K562 (cell line): ENCODE measurements around the gene RRBP1. TPM values are rescaled to one million over a fixed set of nuclear protein-coding genes. Genes with fewer than 3 reads are reported as not detected.

Experiments
- ATAC-seq: fragments of 200-7000 bp; cut with Tn5 transposase; 3 replicates; pipeline ENCODE4 v1.9.1; 2020; ENCODE audit warnings: moderate library complexity
- BruUV-seq: library from RNA; stranded (reverse); fragments of 400-500 nt; replicated peaks from 2 replicates; lab custom pipeline; 2021; lab: Mats Ljungman, UMichigan
- CTCF ChIA-PET: fragments of 300-600 bp; formaldehyde crosslinking; extraction: SDS; loops from one replicate; lab custom pipeline; 2021; ENCODE audit warnings: low intra/inter-chr PET ratio; lab: Yijun Ruan, JAX
- POLR2A ChIA-PET: fragments of 300-600, 350-650 bp; sonication (Branson Sonifier 250); formaldehyde crosslinking; extraction: SDS; loops from one replicate; lab custom pipeline; 2021; ENCODE audit warnings: antibody characterized with exemption, inconsistent platforms; lab: Yijun Ruan, JAX
- DNase-seq, 4 experiments: peaks; one replicate each; pipeline versions ENCODE4 v3.0.0 to v3.0.0-alpha.2; 2011 to 2018; ENCODE audit warnings: low spot score in 3 of 4, mixed read lengths in 3 of 4; ENCODE audit errors: extremely low read depth in 1 of 4
- FAIRE-seq: peaks from 2 replicates; lab custom pipeline; 2011; peaks lifted over from hg19 to GRCh38; lab: Jason Lieb, UNC
- H2AFZ ChIP-seq: 2 replicates; pipeline ENCODE4 v1.6.0; 2011; ENCODE audit warnings: low read depth, low read length, control low read depth, inconsistent platforms
- H3K27ac ChIP-seq: fragments of 200-600 bp; 3 replicates; pipeline ENCODE4 v1.8.0; 2011; ENCODE audit warnings: low read depth, mild to moderate bottlenecking, control low read depth, inconsistent platforms, low read length, moderate library complexity, mixed read lengths; ENCODE audit errors: extremely low read depth
- H3K27me3 ChIP-seq, 2 experiments: fragments of 300-600 bp in 1 of 2; 2 replicates in 1 of 2; 3 replicates in 1 of 2; pipeline versions ENCODE4 v1.6.0 to v1.8.0; 2011; ENCODE audit warnings: inconsistent platforms in 2 of 2, low read length in 2 of 2, mild to moderate bottlenecking in 1 of 2, mixed read lengths in 1 of 2, moderate library complexity in 1 of 2; ENCODE audit not compliant: control insufficient read depth in 2 of 2, insufficient read depth in 2 of 2
- H3K36me3 ChIP-seq: fragments of 300-600 bp; 3 replicates; pipeline ENCODE4 v1.8.0; 2011; ENCODE audit warnings: mild to moderate bottlenecking, low read length, inconsistent platforms; ENCODE audit not compliant: control insufficient read depth, insufficient read depth
- H3K4me1 ChIP-seq, 2 experiments: fragments of 200-600 bp in 1 of 2; replicated peaks in 1 of 2; 2 replicates in 1 of 2; 3 replicates in 1 of 2; pipeline versions ENCODE4 v1.5.1 to v1.8.0; 2011; ENCODE audit warnings: inconsistent platforms in 2 of 2, low read length in 2 of 2, mild to moderate bottlenecking in 1 of 2, mixed read lengths in 1 of 2, moderate library complexity in 1 of 2; ENCODE audit not compliant: control insufficient read depth in 2 of 2, insufficient read depth in 2 of 2
- H3K4me2 ChIP-seq: 2 replicates; pipeline ENCODE4 v1.6.1; 2011; ENCODE audit warnings: low read length, control low read depth, inconsistent platforms, mixed read lengths; ENCODE audit not compliant: insufficient read depth
- H3K4me3 ChIP-seq: fragments of 200-600 bp; sonication (generic), shearing (Covaris generic); 2 replicates; pipeline ENCODE4 v1.5.1; 2016; ENCODE audit warnings: control low read depth, inconsistent platforms
- H3K79me2 ChIP-seq: fragments of 200-600 bp; 3 replicates; pipeline ENCODE4 v1.8.0; 2011; ENCODE audit warnings: low read length, inconsistent platforms; ENCODE audit not compliant: control insufficient read depth, insufficient read depth
- H3K9ac ChIP-seq, 2 experiments: 2 replicates each; pipeline versions ENCODE4 v1.6.0 to v1.6.1; 2011; ENCODE audit warnings: low read depth in 2 of 2, low read length in 2 of 2, control low read depth in 1 of 2, inconsistent platforms in 1 of 2, mild to moderate bottlenecking in 1 of 2, mixed read lengths in 1 of 2; ENCODE audit not compliant: insufficient read depth in 1 of 2
- H3K9me1 ChIP-seq: one replicate; pipeline ENCODE4 v1.6.0; 2011; ENCODE audit warnings: inconsistent platforms, mild to moderate bottlenecking, low read length, moderate library complexity; ENCODE audit not compliant: control insufficient read depth, insufficient read depth
- H3K9me3 ChIP-seq: replicated peaks from 2 replicates; pipeline ENCODE4 v1.5.1; 2011; ENCODE audit warnings: low read depth, low read length, inconsistent platforms; ENCODE audit not compliant: control insufficient read depth, insufficient read depth
- H4K20me1 ChIP-seq: replicated peaks from 2 replicates; pipeline ENCODE4 v1.6.1; 2011; ENCODE audit warnings: low read length, inconsistent platforms, mixed read lengths; ENCODE audit not compliant: control insufficient read depth, insufficient read depth
- ZFPM2 ChIP-seq: fragments of 250-450 bp; sonication (Bioruptor Pico); IDR thresholded peaks from 2 replicates; pipeline ENCODE4 v1.5.1; 2022; ENCODE audit warnings: mild to moderate bottlenecking
- WGBS: fragments of 100-300 bp; shearing (Covaris generic); methylation state at CpG from one replicate; pipeline ENCODE4 v1.1.6; 2016; ENCODE audit warnings: low coverage, mixed read lengths; ENCODE audit not compliant: insufficient coverage; ENCODE audit errors: missing lambda C conversion rate; 5-methylcytosine and 5-hydroxymethylcytosine counted together
- in situ Hi-C: fragments of 300-500 bp; cut with MboI; formaldehyde crosslinking; loops from 4 replicates; pipeline ENCODE4 v1.15.0; 2018; ENCODE audit warnings: inconsistent platforms, mixed read lengths
- intact Hi-C: fragments of 100-400 bp; cut with micrococcal nuclease; formaldehyde crosslinking; loops from 2 replicates; pipeline ENCODE4 v1.14.2; 2022
- polyA plus RNA-seq, 8 experiments: library from polyadenylated mRNA; depleted of rRNA in 4 of 8; stranded (reverse) in 5 of 8; unstranded in 3 of 8; fragments of >200 nt; fragmentation: Nextera tagmentation in 2 of 8; fragmentation: Illumina TruSeq in 1 of 8; extraction: Ambion mirVana in 2 of 8; extraction: Trizol in 1 of 8; gene quantifications; 2 replicates each; pipeline versions ENCODE4 v1.2.1 to v1.2.3, GENCODE V29; 2011 to 2014; ENCODE audit warnings: inconsistent platforms in 1 of 8, missing spikeins in 1 of 8
- total RNA-seq, 7 experiments: library from RNA; depleted of rRNA in 6 of 7; stranded (reverse); fragments of >200 nt in 6 of 7; fragmentation: Illumina TruSeq in 2 of 7; extraction: Trizol in 2 of 7; gene quantifications; 2 replicates each; pipeline versions ENCODE4 v1.2.1 to v1.2.3, GENCODE V29; 2011 to 2021; ENCODE audit warnings: low replicate concordance in 1 of 7
- TF ChIP-seq, protein P1 (sequence below): IDR thresholded peaks from 3 replicates; pipeline ENCODE4 v1.6.1; 2011; ENCODE audit warnings: borderline replicate concordance, mild to moderate bottlenecking, moderate library complexity; ENCODE audit not compliant: insufficient read length; ENCODE audit errors: extremely low read depth

Gene RRBP1
- total and polyA plus RNA-seq, 9 of the 15 experiments (the other 6 are each of a cell fraction or from before 2014, with no cell fraction given): 0.84 to 32.0 (median 17.6) TPM

DNA sequence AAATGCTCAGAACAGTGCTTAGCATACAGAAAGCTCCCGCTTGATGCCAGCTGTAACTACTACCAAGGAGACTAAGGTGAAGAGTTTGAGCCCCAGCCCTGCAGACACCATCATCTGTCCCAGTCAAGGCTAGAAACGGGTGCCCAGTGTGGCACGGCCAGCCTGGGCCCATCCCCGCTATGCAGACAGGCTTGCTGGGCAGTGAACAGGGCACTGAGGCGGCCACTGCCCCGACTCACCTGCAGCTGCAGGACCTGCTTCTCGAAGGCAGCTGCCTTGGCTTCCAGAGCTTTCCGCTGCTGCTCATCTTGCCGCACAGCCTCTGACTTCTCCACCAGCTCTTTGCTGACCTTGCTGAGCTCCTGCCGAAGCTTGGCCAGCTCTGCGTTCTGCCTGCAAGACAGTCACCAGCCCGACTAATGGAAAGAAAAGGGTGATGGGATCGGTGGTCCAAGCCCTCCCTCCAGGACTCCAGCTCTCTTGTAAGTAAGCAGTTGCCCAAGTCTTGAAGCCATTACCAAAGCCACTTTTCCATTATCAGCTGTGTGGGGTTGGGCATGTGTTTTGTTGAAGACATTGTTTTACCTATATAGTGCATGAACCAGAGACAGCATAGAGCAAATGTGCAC is 48.7 kb downstream of the RRBP1 start:
- BruUV-seq: no TSS peak
- FAIRE-seq: no peak

More for the DNA sequence above, 48.7 kb downstream of the RRBP1 start:
- H3K9me3 ChIP-seq: no peaks in the 10 kb centered on the region
- peaks cover 25% of the 10 kb centered on the region; the same call in 2 of the 3 replicates for H3K36me3 ChIP-seq
- in situ Hi-C loops (no loop called here), intact Hi-C loops (no loop called here)
- ATAC-seq (no peak), DNase-seq (no peak)
- no peak overlapping the region for H3K27ac ChIP-seq
- no peaks in the 10 kb centered on the region for H4K20me1 ChIP-seq
- H3K4me1 ChIP-seq: peaks cover 0 to 6% of the 10 kb centered on the region in 2 experiments; a peak in 2 of 5 replicates
- no peaks in the 10 kb centered on the region for H3K9me1 ChIP-seq
- H3K4me2 ChIP-seq: no peak overlapping the region
- TF ChIP-seq ZFPM2 (CRISPR knock-in tag): no peak
- TF ChIP-seq, protein P1, sequence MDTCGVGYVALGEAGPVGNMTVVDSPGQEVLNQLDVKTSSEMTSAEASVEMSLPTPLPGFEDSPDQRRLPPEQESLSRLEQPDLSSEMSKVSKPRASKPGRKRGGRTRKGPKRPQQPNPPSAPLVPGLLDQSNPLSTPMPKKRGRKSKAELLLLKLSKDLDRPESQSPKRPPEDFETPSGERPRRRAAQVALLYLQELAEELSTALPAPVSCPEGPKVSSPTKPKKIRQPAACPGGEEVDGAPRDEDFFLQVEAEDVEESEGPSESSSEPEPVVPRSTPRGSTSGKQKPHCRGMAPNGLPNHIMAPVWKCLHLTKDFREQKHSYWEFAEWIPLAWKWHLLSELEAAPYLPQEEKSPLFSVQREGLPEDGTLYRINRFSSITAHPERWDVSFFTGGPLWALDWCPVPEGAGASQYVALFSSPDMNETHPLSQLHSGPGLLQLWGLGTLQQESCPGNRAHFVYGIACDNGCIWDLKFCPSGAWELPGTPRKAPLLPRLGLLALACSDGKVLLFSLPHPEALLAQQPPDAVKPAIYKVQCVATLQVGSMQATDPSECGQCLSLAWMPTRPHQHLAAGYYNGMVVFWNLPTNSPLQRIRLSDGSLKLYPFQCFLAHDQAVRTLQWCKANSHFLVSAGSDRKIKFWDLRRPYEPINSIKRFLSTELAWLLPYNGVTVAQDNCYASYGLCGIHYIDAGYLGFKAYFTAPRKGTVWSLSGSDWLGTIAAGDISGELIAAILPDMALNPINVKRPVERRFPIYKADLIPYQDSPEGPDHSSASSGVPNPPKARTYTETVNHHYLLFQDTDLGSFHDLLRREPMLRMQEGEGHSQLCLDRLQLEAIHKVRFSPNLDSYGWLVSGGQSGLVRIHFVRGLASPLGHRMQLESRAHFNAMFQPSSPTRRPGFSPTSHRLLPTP: no peak
- TF ChIP-seq, all 486 proteins: peak for 0
- WGBS: 87% methylated on average over 6 of the region's 13 CpGs
- ChIA-PET CTCF (no interaction called here), POLR2A (no interaction called here)
- no peaks in the 10 kb centered on the region for H3K79me2 ChIP-seq
- no peak overlapping the region for H3K9ac ChIP-seq
- H2AFZ ChIP-seq: no peak overlapping the region
- H3K27me3 ChIP-seq: no peaks in the 10 kb centered on the region
- no peak overlapping the region for H3K4me3 ChIP-seq
